SU-DHL-6 (cell line): ENCODE measurements around the gene TENT4A.

Source experiments
- H2AFZ ChIP-seq: fragments of 200-600 bp; sonication (generic); 2 replicates; pipeline ENCODE4 v1.6.1; 2014; ENCODE audit warnings: low read depth, mild to moderate bottlenecking, moderate library complexity, mixed read lengths, antibody characterized with exemption, low read length; ENCODE audit not compliant: severe bottlenecking
- H3F3A ChIP-seq: fragments of 200-600 bp; shearing (Covaris generic); 2 replicates; pipeline ENCODE4 v1.6.0; 2016; ENCODE audit warnings: antibody characterized with exemption, mild to moderate bottlenecking; ENCODE audit not compliant: insufficient read depth
- H3K27ac ChIP-seq: fragments of 200-600 bp; sonication (generic); 2 replicates; pipeline ENCODE4 v1.5.1; 2016; ENCODE audit warnings: low read depth, mild to moderate bottlenecking, low read length, moderate library complexity, mixed read lengths
- H3K27me3 ChIP-seq: fragments of 200-600 bp; sonication (generic), shearing (Covaris generic); 2 replicates; pipeline ENCODE4 v1.6.0; 2014; ENCODE audit warnings: mild to moderate bottlenecking, low read length
- H3K36me3 ChIP-seq: fragments of 200-600 bp; sonication (generic); 2 replicates; pipeline ENCODE4 v1.6.1; 2014; ENCODE audit warnings: mild to moderate bottlenecking, low read length, mixed read lengths
- H3K4me2 ChIP-seq: fragments of 300-600, 200-600 bp; shearing (Covaris generic), sonication (generic); 2 replicates; pipeline ENCODE4 v1.6.0; 2014; ENCODE audit warnings: low read length, low read depth, mild to moderate bottlenecking; ENCODE audit not compliant: poor library complexity, severe bottlenecking
- H3K4me3 ChIP-seq: fragments of 200-600 bp; sonication (generic); 2 replicates; pipeline ENCODE4 v1.5.1; 2014; ENCODE audit warnings: antibody characterized with exemption, low read length, mild to moderate bottlenecking, mixed read lengths; ENCODE audit not compliant: insufficient read depth, poor library complexity, severe bottlenecking
- H3K79me2 ChIP-seq: fragments of 200-600 bp; sonication (generic); 2 replicates; pipeline ENCODE4 v1.6.1; 2014; ENCODE audit warnings: mild to moderate bottlenecking, low read length, moderate library complexity; ENCODE audit not compliant: insufficient read depth
- H3K9ac ChIP-seq: fragments of 200-600 bp; sonication (generic); 2 replicates; pipeline ENCODE4 v1.7.0; 2014; ENCODE audit warnings: mild to moderate bottlenecking, low read length
- H3K9me2 ChIP-seq: fragments of 200-600 bp; sonication (generic); replicated peaks from 2 replicates; pipeline ENCODE4 v1.6.1; 2014; ENCODE audit warnings: low read length; ENCODE audit not compliant: insufficient read depth
- H3K9me3 ChIP-seq: fragments of 200-600 bp; sonication (generic); 2 replicates; pipeline ENCODE4 v1.6.1; 2014; ENCODE audit warnings: low read length, mixed read lengths; ENCODE audit not compliant: insufficient read depth
- H4K20me1 ChIP-seq: fragments of 200-600 bp; sonication (generic); 2 replicates; pipeline ENCODE4 v1.6.1; 2014; ENCODE audit warnings: low read depth, mild to moderate bottlenecking, antibody characterized with exemption, low read length, moderate library complexity, mixed read lengths
- CTCF ChIP-seq: fragments of 200-600 bp; sonication (generic); IDR thresholded peaks from one replicate; pipeline ENCODE4 v1.5.1; 2017; ENCODE audit warnings: antibody characterized with exemption, mild to moderate bottlenecking, low read length, moderate library complexity; ENCODE audit not compliant: insufficient read depth, poor library complexity, severe bottlenecking
- EZH2phosphoT487 ChIP-seq: fragments of 200-600 bp; sonication (generic), shearing (Covaris generic); conservative IDR thresholded peaks from 2 replicates; pipeline ENCODE4 v1.6.1; 2018; ENCODE audit warnings: mild to moderate bottlenecking, antibody characterized with exemption, low read length, moderate library complexity, mixed read lengths

Gene TENT4A

GRCh38 chr5:6792376-6792775 lies 79.1 kb downstream of the TENT4A start:
- no peaks in the 10 kb centered on the region for H3K9me2 ChIP-seq

GRCh38 chr5:6792911-6793471 lies 79.8 kb downstream of the TENT4A start:
- no peak overlapping the region for H3K4me3 ChIP-seq
- H3K79me2 ChIP-seq: no peaks in the 10 kb centered on the region
- no peak overlapping the region for H3K4me2 ChIP-seq
- no peaks in the 10 kb centered on the region for H3K36me3 ChIP-seq
- H3F3A ChIP-seq: no peaks in the 10 kb centered on the region
- no peaks in the 10 kb centered on the region for H3K27me3 ChIP-seq
- no peak overlapping the region for H3K9ac ChIP-seq
- no peak for TF ChIP-seq EZH2phosphoT487
- TF ChIP-seq CTCF: no peak
- H2AFZ ChIP-seq: no peak overlapping the region
- H4K20me1 ChIP-seq: no peaks in the 10 kb centered on the region
- no peaks in the 10 kb centered on the region for H3K9me3 ChIP-seq
- no peak overlapping the region for H3K27ac ChIP-seq
- no peaks in the 10 kb centered on the region for H3K9me2 ChIP-seq

More at GRCh38 chr5:6792376-6792775, 79.1 kb downstream of the TENT4A start:
- Histone ChIP-seq H2AFZ (no peak overlapping the region), H3K9ac (no peak overlapping the region), H3K4me3 (no peak overlapping the region), H3K27me3 (no peaks in the 10 kb centered on the region), H3F3A (no peaks in the 10 kb centered on the region), H3K4me2 (no peak overlapping the region), H3K36me3 (no peaks in the 10 kb centered on the region), H4K20me1 (no peaks in the 10 kb centered on the region), H3K27ac (no peak overlapping the region), H3K79me2 (no peaks in the 10 kb centered on the region), H3K9me3 (no peaks in the 10 kb centered on the region)
- TF ChIP-seq CTCF (no peak), EZH2phosphoT487 (no peak)

GRCh38 chr5:6801236-6801635 lies 88.0 kb downstream of the TENT4A start:
- H3K79me2 ChIP-seq: no peaks in the 10 kb centered on the region
- H3K36me3 ChIP-seq: no peaks in the 10 kb centered on the region
- no peak overlapping the region for H3K4me3 ChIP-seq
- no peaks in the 10 kb centered on the region for H3K9me3 ChIP-seq
- H3K27me3 ChIP-seq: no peaks in the 10 kb centered on the region
- no peak for TF ChIP-seq EZH2phosphoT487
- no peak for TF ChIP-seq CTCF
- H3K27ac ChIP-seq: no peak overlapping the region
- H3K9ac ChIP-seq: no peak overlapping the region
- H4K20me1 ChIP-seq: no peaks in the 10 kb centered on the region
- H2AFZ ChIP-seq: no peak overlapping the region
- no peaks in the 10 kb centered on the region for H3F3A ChIP-seq
- no peak overlapping the region for H3K4me2 ChIP-seq
- no peaks in the 10 kb centered on the region for H3K9me2 ChIP-seq
